H1 (cell line): ENCODE results near the gene LMBR1. TPM values are rescaled to one million over a fixed set of nuclear protein-coding genes. Genes with fewer than 3 reads are reported as not detected.

Source experiments
- CEBPB ChIP-seq: IDR thresholded peaks from 2 replicates; pipeline ENCODE4 v1.6.1; 2012; ENCODE audit warnings: low read depth, low read length
- CHD1 ChIP-seq: IDR thresholded peaks from 2 replicates; pipeline ENCODE4 v1.6.1; 2012; ENCODE audit warnings: low read depth, low read length, improper control_type of control experiment
- EZH2 ChIP-seq: fragments of 200-600 bp; sonication (generic); IDR thresholded peaks from 2 replicates; pipeline ENCODE4 v1.7.1; 2012; ENCODE audit warnings: low read depth, mild to moderate bottlenecking, moderate library complexity, low read length, inconsistent platforms; ENCODE audit not compliant: severe bottlenecking
- KDM4A ChIP-seq: IDR thresholded peaks from one replicate; pipeline ENCODE4 v1.7.1; 2012; ENCODE audit warnings: low read depth, mild to moderate bottlenecking, moderate library complexity, low read length, inconsistent platforms; ENCODE audit not compliant: severe bottlenecking
- NANOG ChIP-seq: IDR thresholded peaks from 2 replicates; pipeline ENCODE4 v1.6.1; 2011; ENCODE audit warnings: low read length, low read depth, mild to moderate bottlenecking, inconsistent platforms; ENCODE audit not compliant: insufficient read depth, poor library complexity, severe bottlenecking
- POU5F1 ChIP-seq: IDR thresholded peaks from 2 replicates; pipeline ENCODE4 v1.6.1; 2011; ENCODE audit warnings: low read depth, mild to moderate bottlenecking, low read length, moderate library complexity
- SRF ChIP-seq: IDR thresholded peaks from 2 replicates; pipeline ENCODE4 v1.6.1; 2011; ENCODE audit warnings: mild to moderate bottlenecking, low read depth, low read length, moderate library complexity
- TAF1 ChIP-seq: IDR thresholded peaks from 2 replicates; pipeline ENCODE4 v1.6.1; 2011; ENCODE audit warnings: mild to moderate bottlenecking, low read depth, low read length
- ZNF274 ChIP-seq: IDR thresholded peaks from 2 replicates; pipeline ENCODE4 v1.7.0; 2012; ENCODE audit warnings: low read length, borderline replicate concordance; ENCODE audit errors: extremely low read depth
- polyA plus RNA-seq, 7 experiments: library from polyadenylated mRNA; depleted of rRNA in 3 of 7; stranded (reverse) in 5 of 7; unstranded in 2 of 7; fragments of >200 nt in 5 of 7; fragments of 200-250 nt in 2 of 7; gene quantifications; 1 replicate in 5 of 7; 2 replicates in 1 of 7; 4 replicates in 1 of 7; pipeline versions ENCODE4 v1.2.1 to v1.2.3, GENCODE V29; 2011 to 2013; ENCODE audit warnings: missing spikeins in 2 of 7, mixed read lengths in 2 of 7
- total RNA-seq: library from RNA; stranded (reverse); fragmentation: NEBNext Ultra II Directional; extraction: Animal tissue kit (Norgen Biotek cat#: 25700); gene quantifications from 2 replicates; pipeline ENCODE4 v1.2.1, GENCODE V29; 2021
- TF ChIP-seq, protein P1 (sequence below): IDR thresholded peaks from 2 replicates; pipeline ENCODE4 v1.6.1; 2012; ENCODE audit warnings: inconsistent platforms
- TF ChIP-seq, protein P2 (sequence below): IDR thresholded peaks from 2 replicates; pipeline ENCODE4 v1.6.1; 2012; ENCODE audit warnings: inconsistent platforms
- TF ChIP-seq, protein P3 (sequence below), 3 experiments: IDR thresholded peaks; 1 replicate in 2 of 3; 2 replicates in 1 of 3; pipeline versions ENCODE4 v1.5.1 to v1.6.1; 2011; ENCODE audit warnings: low read length in 3 of 3, mild to moderate bottlenecking in 3 of 3, inconsistent platforms in 2 of 3, low read depth in 1 of 3, moderate library complexity in 1 of 3; ENCODE audit not compliant: insufficient read depth in 1 of 3; ENCODE audit errors: control extremely low read depth in 1 of 3

The LMBR1 gene
- total and polyA plus RNA-seq, 2 of the 8 experiments (the other 6 are each of a cell fraction or from before 2014, with no cell fraction given), result 15.1 to 70.4 TPM

DNA sequence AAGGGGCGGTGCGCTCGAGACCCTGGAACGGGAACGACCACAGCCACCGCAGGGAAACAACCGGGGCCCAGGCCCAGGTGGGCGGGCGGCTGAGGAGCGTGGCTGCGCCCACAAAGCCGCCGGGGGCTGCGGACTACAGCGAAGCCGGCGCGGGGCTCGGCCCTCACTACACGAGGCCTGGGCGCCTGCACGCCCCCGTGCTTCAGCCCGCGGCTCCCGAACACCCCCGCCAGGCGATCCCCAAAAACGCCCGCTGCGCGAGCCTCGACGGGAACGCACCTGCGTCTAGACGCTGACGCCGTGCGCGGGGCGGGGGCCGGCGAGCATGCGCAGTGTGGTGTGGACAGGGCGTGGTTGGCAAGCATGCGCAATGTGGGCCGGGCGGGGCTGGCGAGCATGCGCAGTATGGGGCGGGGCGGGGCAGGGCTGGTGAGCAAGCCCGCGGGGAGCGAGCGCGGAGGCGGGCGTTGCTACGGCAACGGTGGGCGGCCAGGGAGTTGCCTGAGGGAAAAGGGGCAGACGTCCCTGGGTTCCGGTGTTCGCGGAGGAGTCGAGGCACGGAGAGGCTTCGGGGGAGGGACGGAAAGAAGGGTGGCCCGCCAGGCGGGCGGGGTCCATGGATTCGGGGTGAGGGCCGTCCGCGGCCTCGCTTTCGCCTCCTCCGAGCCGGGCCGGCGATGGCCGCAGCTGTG lies 252.6 kb downstream of the LMBR1 start, which contains the start of gene RNF32 (continued):
- no peak for TF ChIP-seq NANOG
- TF ChIP-seq, protein P1, sequence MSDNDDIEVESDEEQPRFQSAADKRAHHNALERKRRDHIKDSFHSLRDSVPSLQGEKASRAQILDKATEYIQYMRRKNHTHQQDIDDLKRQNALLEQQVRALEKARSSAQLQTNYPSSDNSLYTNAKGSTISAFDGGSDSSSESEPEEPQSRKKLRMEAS, result peak; percentile 99
- no peak for TF ChIP-seq ZNF274
- TF ChIP-seq, protein P2, sequence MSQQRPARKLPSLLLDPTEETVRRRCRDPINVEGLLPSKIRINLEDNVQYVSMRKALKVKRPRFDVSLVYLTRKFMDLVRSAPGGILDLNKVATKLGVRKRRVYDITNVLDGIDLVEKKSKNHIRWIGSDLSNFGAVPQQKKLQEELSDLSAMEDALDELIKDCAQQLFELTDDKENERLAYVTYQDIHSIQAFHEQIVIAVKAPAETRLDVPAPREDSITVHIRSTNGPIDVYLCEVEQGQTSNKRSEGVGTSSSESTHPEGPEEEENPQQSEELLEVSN, result peak; percentile 98
- TF ChIP-seq CEBPB, result no peak
- TF ChIP-seq TAF1, result peak; percentile 57; the same call in 1 of the 2 replicates
- TF ChIP-seq, protein P3, sequence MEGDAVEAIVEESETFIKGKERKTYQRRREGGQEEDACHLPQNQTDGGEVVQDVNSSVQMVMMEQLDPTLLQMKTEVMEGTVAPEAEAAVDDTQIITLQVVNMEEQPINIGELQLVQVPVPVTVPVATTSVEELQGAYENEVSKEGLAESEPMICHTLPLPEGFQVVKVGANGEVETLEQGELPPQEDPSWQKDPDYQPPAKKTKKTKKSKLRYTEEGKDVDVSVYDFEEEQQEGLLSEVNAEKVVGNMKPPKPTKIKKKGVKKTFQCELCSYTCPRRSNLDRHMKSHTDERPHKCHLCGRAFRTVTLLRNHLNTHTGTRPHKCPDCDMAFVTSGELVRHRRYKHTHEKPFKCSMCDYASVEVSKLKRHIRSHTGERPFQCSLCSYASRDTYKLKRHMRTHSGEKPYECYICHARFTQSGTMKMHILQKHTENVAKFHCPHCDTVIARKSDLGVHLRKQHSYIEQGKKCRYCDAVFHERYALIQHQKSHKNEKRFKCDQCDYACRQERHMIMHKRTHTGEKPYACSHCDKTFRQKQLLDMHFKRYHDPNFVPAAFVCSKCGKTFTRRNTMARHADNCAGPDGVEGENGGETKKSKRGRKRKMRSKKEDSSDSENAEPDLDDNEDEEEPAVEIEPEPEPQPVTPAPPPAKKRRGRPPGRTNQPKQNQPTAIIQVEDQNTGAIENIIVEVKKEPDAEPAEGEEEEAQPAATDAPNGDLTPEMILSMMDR (IDR thresholded peaks at IDR 0.05; ENCODE audit: control extremely low read depth in 1 of 3, insufficient read depth in 1 of 3, low read depth in 1 of 3, low read length in 3 of 3), result no peak
- no peak for TF ChIP-seq SRF
- TF ChIP-seq CHD1, result no peak
- peak; percentile 99 for TF ChIP-seq KDM4A
- no peak for TF ChIP-seq EZH2
- TF ChIP-seq POU5F1, result no peak
